ENCODE results near the gene SNTN.

- TF ChIP-seq CTCF (IDR thresholded peaks at IDR 0.05), result no peak
- no peak for TF ChIP-seq EP300 (IDR thresholded peaks at IDR 0.05)
- TF ChIP-seq POLR2A (IDR thresholded peaks at IDR 0.05; ENCODE audit: low read depth), result no peak
- no peak for TF ChIP-seq POLR2AphosphoS5 (IDR thresholded peaks at IDR 0.05)
Observed at GRCh38 chr3:63673111-63673510, 20.6 kb downstream of the SNTN start.

All from esophagus muscularis mucosa (tissue), 4 donors.